Renal cortex interstitium (tissue), 15 donors: ENCODE measurements around the gene DDI2. TPM values are rescaled to one million over a fixed set of nuclear protein-coding genes. Genes with fewer than 3 reads are reported as not detected.
A peak's percentile ranks its signal among the peaks of the same experiment; 100 is the strongest.

Experiments used
- DNase-seq, 11 donors: peaks; one replicate each; pipeline ENCODE4 v3.0.0-alpha.2; 2013; ENCODE audit warnings: low read depth in 9 of 11, low spot score in 4 of 11; ENCODE audit errors: extremely low read depth in 1 of 11
- long read RNA-seq, 16 experiments: transcript quantifications; one replicate each; lab custom pipeline, GENCODE V29; 2026
- polyA plus RNA-seq, 3 donors: library from polyadenylated mRNA; unstranded; fragments of 120-200 nt; gene quantifications; one replicate each; pipeline ENCODE4 v1.2.1, GENCODE V29; 2013; ENCODE audit not compliant: insufficient read length in 3 of 3

Gene DDI2
- 10 to 100 TPM; 19.3 to 24.9 (median 22.1) TPM for polyA plus RNA-seq
- long read RNA-seq, donor 1, full-length matches to known transcripts, result 4 of 4 reads
- long read RNA-seq, donor 1, partial matches to known transcripts, result 0 of 4 reads
- long read RNA-seq, donor 1, other reads (novel, unspliced or antisense), result 0 of 4 reads
- long read RNA-seq, donor 2, full-length matches to known transcripts, result 1 of 1 reads
- long read RNA-seq, donor 2, partial matches to known transcripts, result 0 of 1 reads
- long read RNA-seq, donor 2, other reads (novel, unspliced or antisense), result 0 of 1 reads
- long read RNA-seq, donor 3, full-length matches to known transcripts, result 4 of 4 reads
- long read RNA-seq, donor 3, partial matches to known transcripts, result 0 of 4 reads
- long read RNA-seq, donor 3, other reads (novel, unspliced or antisense), result 0 of 4 reads
- long read RNA-seq, donor 4, full-length matches to known transcripts, result 1 of 1 reads
- long read RNA-seq, donor 4, partial matches to known transcripts, result 0 of 1 reads
- long read RNA-seq, donor 4, other reads (novel, unspliced or antisense), result 0 of 1 reads
- long read RNA-seq, donor 5, result 0 reads
- long read RNA-seq, donor 6, full-length matches to known transcripts, result 4 of 4 reads
- long read RNA-seq, donor 6, partial matches to known transcripts, result 0 of 4 reads
- long read RNA-seq, donor 6, other reads (novel, unspliced or antisense), result 0 of 4 reads
- long read RNA-seq, donor 7, full-length matches to known transcripts, result 3 of 3 reads
- long read RNA-seq, donor 7, partial matches to known transcripts, result 0 of 3 reads
- long read RNA-seq, donor 7, other reads (novel, unspliced or antisense), result 0 of 3 reads
- long read RNA-seq, donor 8, full-length matches to known transcripts, result 5 of 5 reads
- long read RNA-seq, donor 8, partial matches to known transcripts, result 0 of 5 reads
- long read RNA-seq, donor 8, other reads (novel, unspliced or antisense), result 0 of 5 reads
- long read RNA-seq, donor 9, full-length matches to known transcripts, result 5 of 5 reads
- long read RNA-seq, donor 9, partial matches to known transcripts, result 0 of 5 reads
- long read RNA-seq, donor 9, other reads (novel, unspliced or antisense), result 0 of 5 reads
- long read RNA-seq, donor 10, full-length matches to known transcripts, result 1 of 1 reads
- long read RNA-seq, donor 10, partial matches to known transcripts, result 0 of 1 reads
- long read RNA-seq, donor 10, other reads (novel, unspliced or antisense), result 0 of 1 reads
- long read RNA-seq, donor 11, full-length matches to known transcripts, result 3 of 3 reads
- long read RNA-seq, donor 11, partial matches to known transcripts, result 0 of 3 reads
- long read RNA-seq, donor 11, other reads (novel, unspliced or antisense), result 0 of 3 reads
- long read RNA-seq, donor 12, result 0 reads
- long read RNA-seq, donor 13, full-length matches to known transcripts, result 9 of 9 reads
- long read RNA-seq, donor 13, partial matches to known transcripts, result 0 of 9 reads
- long read RNA-seq, donor 13, other reads (novel, unspliced or antisense), result 0 of 9 reads
- long read RNA-seq, donor 14, full-length matches to known transcripts, result 1 of 1 reads
- long read RNA-seq, donor 14, partial matches to known transcripts, result 0 of 1 reads
- long read RNA-seq, donor 14, other reads (novel, unspliced or antisense), result 0 of 1 reads
- long read RNA-seq, donor 15, full-length matches to known transcripts, result 1 of 1 reads
- long read RNA-seq, donor 15, partial matches to known transcripts, result 0 of 1 reads
- long read RNA-seq, donor 15, other reads (novel, unspliced or antisense), result 0 of 1 reads
- long read RNA-seq, donor 16, full-length matches to known transcripts, result 8 of 8 reads
- long read RNA-seq, donor 16, partial matches to known transcripts, result 0 of 8 reads
- long read RNA-seq, donor 16, other reads (novel, unspliced or antisense), result 0 of 8 reads

DNA sequence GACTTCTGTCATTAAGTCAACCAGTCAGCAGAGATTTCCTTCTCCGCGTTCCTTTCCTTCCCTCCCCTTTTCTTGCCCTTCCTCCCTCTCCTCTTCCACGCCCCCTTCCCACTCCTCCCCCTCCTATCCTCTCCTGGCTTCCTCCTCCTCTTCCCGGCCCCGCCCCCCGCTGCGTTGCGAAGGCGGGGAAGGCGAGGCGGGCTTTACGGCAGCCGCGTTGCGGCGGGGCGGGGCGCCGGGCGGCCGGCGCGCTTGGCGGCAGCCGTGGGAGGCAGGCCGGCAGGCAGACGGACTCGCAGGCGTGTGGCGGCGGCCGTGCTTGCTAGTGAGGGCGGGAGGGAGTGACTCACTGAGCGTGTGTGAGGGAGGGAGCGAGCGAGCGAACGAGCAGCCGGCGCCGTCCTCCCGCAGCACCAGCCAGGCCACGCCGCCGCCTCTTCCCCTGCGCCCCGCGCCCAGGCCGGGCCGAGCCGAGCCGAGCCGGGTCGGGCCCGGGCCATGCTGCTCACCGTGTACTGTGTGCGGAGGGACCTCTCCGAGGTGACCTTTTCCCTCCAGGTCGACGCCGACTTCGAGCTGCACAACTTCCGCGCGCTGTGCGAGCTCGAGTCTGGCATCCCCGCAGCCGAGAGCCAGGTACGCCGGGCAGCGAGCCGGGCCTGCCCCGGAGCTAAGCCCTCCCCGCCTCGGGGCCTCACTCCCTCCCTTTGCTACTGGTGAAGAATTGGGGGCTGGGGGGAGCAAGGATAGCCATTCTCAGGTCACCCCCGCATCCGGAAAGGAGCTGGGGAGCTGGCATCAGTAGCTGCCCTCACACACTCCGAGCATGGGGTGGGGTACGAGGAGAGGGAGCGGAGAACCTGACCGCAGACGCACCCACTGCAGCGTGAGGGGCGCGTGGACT, at the start of gene DDI2:
Gene DDI2, plus strand, starts transcription at position 286 of the 904 bp plus-strand sequence. Its CDS starts 213 bp downstream, at position 499.
- DNase-seq, result peak; percentile 92 to 99 (median 96)

DNA sequence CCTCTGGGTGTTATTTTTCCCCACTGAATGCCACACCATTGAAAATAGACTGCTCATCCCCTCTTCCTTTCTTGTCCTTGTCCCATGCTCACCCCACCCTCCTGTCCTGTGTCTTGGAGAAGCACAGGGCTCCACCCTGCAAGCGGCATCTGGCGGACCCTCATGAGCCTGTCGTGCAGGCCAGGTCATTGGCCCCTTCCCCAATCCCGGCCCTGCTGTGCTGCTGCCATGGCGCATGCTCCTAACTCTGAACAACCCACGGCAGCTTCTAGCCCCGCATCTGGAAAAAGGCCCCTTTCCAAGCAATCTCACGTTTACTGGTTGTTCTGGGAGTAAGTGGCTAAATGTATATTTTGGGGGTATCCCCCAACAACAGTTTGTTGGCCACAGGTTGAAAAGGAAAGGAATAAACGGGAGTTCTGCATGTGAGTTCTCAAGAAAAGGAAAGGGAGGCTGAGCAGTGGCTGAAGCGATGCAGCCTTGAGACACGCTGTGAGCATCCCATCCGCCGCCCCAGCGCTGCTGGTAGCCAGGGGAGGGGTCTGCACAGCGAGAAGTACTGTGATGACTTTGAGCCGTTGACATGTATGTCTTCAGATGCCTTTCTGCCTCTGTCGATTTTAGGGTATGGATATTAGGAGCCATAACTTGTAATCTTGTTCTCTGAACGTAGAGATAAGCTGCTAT, 48.7 kb upstream of the DDI2 start:
- no peak for DNase-seq

DNA sequence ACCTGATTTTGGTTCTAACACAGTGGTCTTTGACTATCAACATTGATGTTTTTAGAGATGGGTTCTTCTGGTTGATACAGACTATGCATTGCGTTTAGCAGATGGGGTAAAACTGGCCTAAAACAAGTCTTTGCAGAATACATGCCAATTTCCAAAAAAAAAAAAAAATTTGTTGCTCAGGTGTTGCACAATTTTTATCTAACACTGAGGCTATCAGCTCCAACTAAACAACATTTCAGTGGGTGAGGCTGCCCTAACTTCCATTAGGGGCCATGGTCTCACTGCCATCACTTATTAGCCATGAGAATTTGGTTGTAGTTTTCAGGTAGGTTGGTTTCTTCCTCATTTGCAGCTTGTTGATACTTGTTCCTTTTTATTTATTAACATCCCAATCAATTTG, 46.4 kb upstream of the DDI2 start:
- no peak for DNase-seq

DNA sequence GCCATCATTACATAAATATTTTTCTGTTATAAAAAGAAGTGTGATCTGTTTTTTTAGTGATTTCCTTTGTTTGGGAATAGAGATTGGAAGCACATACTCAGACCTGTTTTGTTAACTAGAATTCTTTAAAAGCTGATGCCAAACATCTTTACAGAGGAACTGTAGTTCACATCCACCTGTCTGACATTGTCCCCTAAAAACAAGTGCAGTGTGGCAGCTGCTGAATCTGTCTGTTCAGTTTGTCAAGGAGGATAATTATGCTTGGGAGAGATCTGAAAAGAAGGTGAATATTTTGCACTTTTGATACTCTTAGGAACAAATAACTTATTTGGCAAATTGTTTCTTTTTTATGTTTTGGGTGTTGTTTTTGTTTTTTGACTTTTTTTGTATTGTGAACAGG, 46.0 kb upstream of the DDI2 start:
- no peak for DNase-seq

DNA sequence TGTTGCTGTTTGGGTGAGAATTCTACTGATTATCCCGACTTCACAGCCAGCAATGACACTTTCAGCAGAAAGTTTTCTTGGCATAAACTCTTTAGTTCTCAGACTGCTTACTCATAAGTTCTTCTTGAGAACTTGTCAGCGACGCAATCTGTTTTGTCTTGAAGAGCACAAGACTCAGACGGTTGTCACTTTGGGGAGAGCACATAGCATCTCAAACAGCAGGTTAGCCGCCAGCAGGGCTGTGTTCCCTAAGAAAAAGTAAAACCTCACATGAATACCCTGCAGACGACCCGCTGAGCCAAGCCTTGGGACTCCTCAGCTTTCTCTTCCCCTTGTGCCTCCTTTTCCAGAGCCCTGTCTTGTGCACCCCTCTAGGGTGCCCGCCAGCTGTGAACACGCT, 43.8 kb upstream of the DDI2 start:
- DNase-seq, result no peak

DNA sequence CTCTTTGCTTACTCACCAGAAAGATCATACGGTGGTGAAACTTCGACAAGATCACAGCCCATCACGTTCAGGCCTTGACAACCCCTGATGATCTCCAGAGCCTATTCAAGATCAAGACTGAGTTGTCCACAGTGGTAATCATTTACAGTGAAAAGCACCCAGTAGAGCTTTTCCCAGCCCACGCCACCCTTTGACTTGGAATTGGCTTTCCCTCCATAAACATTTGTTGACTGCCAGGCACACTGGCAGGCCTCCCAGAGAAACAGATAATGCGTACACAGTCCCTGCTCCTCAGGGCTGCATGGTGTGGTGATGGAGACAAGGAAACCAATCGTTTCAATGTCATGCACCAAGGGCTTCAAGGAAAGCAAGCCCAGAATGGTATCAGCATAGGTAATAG, 42.5 kb upstream of the DDI2 start:
- DNase-seq, result no peak

DNA sequence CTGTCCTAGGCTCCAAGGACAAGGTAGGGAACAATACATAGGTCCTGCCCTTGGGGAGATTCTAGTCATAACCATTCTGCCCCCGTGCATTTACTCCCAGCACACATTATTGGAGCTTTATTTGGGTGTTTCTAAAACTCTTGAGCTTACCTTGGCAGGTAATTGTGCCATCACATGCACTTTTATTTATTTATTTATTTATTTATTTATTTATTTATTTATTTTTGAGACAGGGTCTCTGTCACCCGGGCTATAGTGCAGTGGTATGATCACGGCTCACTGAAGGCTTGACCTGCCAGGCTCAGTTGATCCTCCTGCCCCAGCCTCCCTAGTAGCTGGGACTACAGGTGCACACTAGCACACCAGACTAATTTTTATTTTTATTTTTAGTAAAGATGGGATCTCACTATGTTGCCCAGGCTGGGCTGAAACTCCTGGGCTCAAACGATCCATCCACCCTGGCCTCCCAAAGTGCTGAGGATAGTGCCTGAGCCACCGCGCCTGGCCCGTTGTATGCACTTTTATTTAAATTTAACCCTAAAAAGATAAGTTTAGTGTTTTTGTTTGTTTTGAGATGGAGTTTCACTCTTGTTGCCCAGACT, 41.6 kb upstream of the DDI2 start:
- DNase-seq, result no peak

DNA sequence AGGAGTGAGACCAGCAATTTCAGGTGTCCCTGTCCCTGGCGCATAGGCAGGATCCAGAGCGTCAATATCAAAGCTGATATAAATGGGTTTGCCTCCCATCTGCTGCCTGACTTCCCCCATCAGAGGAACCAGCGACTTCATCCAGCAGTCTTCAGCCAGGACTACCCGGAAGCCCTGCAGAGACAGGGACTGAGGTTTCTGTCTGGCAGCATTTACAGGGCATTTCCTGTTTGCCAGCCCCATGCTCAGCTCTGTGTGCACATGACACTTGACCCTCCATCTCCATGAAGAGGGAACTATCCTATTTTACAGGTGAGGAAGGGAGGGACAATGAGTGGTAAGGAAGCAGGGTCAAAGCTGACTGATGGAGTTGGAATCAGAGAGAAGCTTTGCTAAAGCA, 39.6 kb upstream of the DDI2 start:
- no peak for DNase-seq

DNA sequence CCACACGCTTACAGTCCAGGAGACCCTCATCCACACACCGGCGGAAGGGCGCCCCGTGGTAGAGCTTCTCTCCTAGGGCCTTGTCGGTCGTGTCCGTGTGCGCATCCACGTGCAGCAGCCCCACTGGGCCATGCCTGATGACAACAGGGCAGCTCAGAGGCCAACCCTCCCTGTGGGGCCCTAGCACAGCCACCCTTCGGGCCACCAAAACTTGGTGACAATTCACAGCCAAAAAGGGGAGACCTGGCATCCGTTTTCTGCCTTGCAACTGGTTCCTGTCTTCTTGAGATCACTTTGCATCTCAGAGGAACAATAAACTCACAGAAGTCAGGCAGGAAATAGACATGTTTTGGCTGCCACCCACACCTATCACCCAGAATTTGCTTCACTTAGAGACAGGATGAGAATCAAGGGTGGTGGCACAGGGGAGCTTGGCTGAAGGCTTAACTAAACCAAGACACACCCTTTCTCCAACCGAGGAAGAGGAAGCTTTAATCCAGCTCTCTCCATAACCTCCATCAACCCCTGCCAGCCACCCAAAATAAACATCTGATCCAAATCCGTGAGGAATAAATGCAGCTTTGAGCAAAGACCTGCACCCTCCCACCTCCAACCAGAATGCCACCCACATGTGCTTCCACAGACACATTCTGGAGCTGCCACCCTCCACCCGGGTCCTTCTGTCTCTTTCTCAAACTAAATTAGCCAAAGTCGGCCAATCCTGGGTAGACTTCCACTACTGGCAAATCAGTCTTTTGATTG, 38.2 kb upstream of the DDI2 start:
- no peak for DNase-seq

DNA sequence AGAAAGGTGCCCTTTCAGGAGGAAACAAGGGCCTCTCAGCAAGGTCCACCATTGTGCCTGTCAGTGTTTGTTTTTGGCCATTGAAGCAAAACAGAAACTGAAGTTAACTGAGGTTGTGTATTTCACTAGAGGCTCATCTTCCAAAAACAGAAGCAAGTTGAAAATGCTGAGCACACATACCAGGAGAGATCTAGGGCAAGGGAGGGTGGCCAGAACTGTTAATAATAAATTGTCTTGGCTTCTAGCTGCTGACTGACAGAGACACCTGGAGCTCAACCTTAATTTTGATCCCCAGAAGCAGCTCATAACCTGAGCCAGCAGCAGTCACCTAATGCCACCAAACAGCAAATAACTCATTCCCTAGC, 37.6 kb upstream of the DDI2 start:
- no peak for DNase-seq

DNA sequence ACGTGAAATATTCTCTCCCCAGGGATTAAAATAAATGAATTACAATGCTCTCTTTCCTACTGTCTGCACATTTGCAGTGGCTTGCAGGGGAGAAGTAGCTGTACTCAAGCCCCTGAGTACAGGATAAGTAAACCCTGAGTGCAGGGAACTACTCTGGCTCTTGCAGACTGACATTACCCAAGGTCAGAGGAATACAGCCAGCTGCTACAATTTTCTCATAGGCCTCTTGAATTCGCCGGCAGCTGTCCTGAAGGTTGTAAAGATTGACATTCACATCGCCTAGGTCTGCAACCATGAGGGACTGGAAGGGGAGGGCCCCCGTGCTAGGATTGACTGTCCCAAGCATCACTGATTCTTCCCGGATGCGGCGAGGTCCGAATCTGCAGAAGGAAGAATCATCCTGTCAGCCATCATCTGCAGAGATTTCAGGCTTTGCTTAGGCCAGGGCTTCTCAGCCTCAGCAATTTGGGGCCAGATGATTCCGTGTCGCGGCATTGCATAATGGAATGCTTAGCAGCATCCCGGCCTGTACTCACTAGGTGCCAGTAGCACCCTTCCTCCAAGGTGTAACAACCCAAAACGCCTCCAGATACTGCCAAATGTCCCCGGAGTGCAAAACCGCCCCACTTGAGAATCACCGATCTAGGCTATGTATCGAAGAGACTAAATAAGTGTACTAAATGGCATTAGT, 34.1 kb upstream of the DDI2 start:
- DNase-seq, result no peak

DNA sequence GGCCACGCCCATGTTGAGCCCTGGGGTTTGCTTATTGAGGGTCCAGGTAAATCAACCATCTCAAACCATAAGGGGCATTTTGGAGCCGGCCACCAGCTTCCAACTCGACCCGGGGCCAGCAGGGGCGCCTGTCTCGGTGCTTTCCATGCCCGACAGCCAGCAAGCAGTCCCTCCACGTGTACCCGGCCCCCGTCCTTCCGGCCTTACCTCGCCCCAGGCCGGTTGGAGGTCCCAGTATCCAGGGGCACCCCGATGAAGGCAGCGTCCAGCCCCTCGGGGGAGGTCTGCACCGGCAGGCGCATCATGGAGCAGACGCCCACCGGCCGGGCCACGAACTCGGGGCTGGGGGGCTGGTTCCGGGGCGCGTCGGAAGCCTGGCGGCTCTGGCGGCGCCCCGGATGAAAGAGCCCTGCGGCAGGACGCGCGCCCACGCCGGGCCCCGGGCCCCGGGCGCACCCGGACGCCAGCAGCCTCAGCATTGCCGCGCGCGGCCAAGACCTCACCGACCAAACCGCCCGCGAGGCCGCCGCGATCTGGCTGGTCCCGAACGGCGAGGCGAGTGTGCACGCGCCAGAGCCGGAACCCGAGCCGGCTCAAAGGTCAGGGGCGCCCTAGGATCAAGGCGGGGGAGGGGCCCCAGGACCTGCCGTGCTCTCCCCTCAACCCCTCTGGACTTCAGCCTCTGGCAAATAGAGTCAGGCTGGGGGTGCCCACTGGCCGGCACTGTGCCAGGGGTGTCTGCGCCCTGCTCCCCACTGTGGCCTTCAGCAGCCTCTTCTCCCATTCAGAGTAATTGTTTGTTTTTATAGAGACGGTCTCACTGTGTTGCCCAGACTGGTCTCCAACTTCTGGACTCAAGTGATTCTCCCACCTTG, 32.5 kb upstream of the DDI2 start, which contains the start of gene AGMAT:
Gene AGMAT, minus strand, starts transcription at position 563 of the 875 bp plus-strand sequence. Its CDS starts 84 bp downstream, at position 479.
- peak in 1 of 11 donors; percentile 19 for DNase-seq

DNA sequence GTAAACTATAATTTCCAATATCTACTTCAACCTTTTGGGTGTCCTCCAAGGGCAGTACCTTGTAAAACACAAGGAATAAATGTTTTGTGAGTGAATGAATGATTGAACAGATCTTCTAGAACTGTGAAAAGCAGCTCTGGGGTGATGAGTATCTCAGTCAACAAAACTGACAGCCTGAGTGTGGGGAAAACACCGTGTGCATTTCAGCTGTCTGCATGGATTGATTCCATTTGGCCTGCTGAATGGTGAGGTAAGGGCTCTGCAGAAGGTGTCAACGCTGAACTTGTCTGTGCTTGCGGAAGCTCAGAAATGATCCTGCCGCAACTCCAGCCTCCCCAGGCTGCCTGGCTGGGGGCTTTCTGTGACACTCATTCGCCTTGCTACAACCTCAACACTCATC, 25.0 kb upstream of the DDI2 start:
- no peak for DNase-seq
